Neural cell (in vitro differentiated cells): Measurements from ENCODE around the gene MEF2A. TPM values are rescaled to one million over a fixed set of nuclear protein-coding genes. Genes with fewer than 3 reads are reported as not detected.

Source experiments
- H2AFZ ChIP-seq: fragments of 200-600, 300-800 bp; sonication (generic), shearing (Covaris generic); 2 replicates; pipeline ENCODE4 v1.6.0; 2014; ENCODE audit warnings: low read depth, mild to moderate bottlenecking, antibody characterized with exemption, low read length, moderate library complexity
- H3F3A ChIP-seq: fragments of 200-600 bp; shearing (Covaris generic); 2 replicates; pipeline ENCODE4 v1.6.1; 2016; ENCODE audit warnings: mild to moderate bottlenecking, moderate library complexity, mixed read lengths, antibody characterized with exemption, low read length; ENCODE audit not compliant: insufficient read depth, poor library complexity, severe bottlenecking
- H3K27ac ChIP-seq: fragments of 200-600, 300-800 bp; sonication (generic), shearing (Covaris generic); 2 replicates; pipeline ENCODE4 v1.5.1; 2014; ENCODE audit warnings: mild to moderate bottlenecking, low read length, moderate library complexity
- H3K27me3 ChIP-seq: fragments of 300-800, 200-600 bp; sonication (generic), shearing (Covaris generic); 2 replicates; pipeline ENCODE4 v1.6.0; 2014; ENCODE audit warnings: mild to moderate bottlenecking, low read depth, low read length, moderate library complexity; ENCODE audit not compliant: insufficient read depth
- H3K36me3 ChIP-seq: fragments of 300-800, 200-600 bp; sonication (generic), shearing (Covaris generic); 2 replicates; pipeline ENCODE4 v1.5.1; 2014; ENCODE audit warnings: mild to moderate bottlenecking, antibody characterized with exemption, low read length, moderate library complexity; ENCODE audit not compliant: insufficient read depth
- H3K4me2 ChIP-seq: fragments of 300-800, 200-600 bp; sonication (generic), shearing (Covaris generic); 2 replicates; pipeline ENCODE4 v1.6.0; 2014; ENCODE audit warnings: mild to moderate bottlenecking, low read length
- H3K4me3 ChIP-seq: fragments of 300-800, 200-600 bp; sonication (generic), shearing (Covaris generic); 2 replicates; pipeline ENCODE4 v1.5.1; 2014; ENCODE audit warnings: mild to moderate bottlenecking, low read length, moderate library complexity
- H3K79me2 ChIP-seq: fragments of 200-600 bp; shearing (Covaris generic); replicated peaks from 2 replicates; pipeline ENCODE4 v1.6.0; 2014; ENCODE audit warnings: mild to moderate bottlenecking, low read length, moderate library complexity; ENCODE audit not compliant: insufficient read depth
- H3K9ac ChIP-seq: fragments of 300-800, 200-600 bp; sonication (generic), shearing (Covaris generic); 2 replicates; pipeline ENCODE4 v1.6.1; 2016; ENCODE audit warnings: mild to moderate bottlenecking, low read length, mixed read lengths
- H3K9me2 ChIP-seq: fragments of 200-600 bp; shearing (Covaris generic); 2 replicates; pipeline ENCODE4 v1.6.1; 2016; ENCODE audit warnings: mild to moderate bottlenecking, low read length, mixed read lengths; ENCODE audit not compliant: insufficient read depth
- H3K9me3 ChIP-seq: fragments of 200-600, 300-800 bp; sonication (generic), shearing (Covaris generic); 2 replicates; pipeline ENCODE4 v1.6.1; 2016; ENCODE audit warnings: mild to moderate bottlenecking, mixed run types, low read length, moderate library complexity, mixed read lengths
- H4K20me1 ChIP-seq: fragments of 200-600 bp; shearing (Covaris generic); 2 replicates; pipeline ENCODE4 v1.6.1; 2016; ENCODE audit warnings: mild to moderate bottlenecking, mixed run types; ENCODE audit not compliant: insufficient read depth
- EP300 ChIP-seq: fragments of 450-650 bp; conservative IDR thresholded peaks from 2 replicates; pipeline ENCODE4 v1.6.1; 2014; ENCODE audit warnings: antibody characterized with exemption, mild to moderate bottlenecking, moderate library complexity; ENCODE audit not compliant: poor library complexity, severe bottlenecking
- EZH2 ChIP-seq: fragments of 200-600, 300-800 bp; shearing (Covaris generic), sonication (generic); IDR thresholded peaks from 2 replicates; pipeline ENCODE4 v1.6.1; 2014; ENCODE audit warnings: antibody characterized with exemption, low read length, borderline replicate concordance, mild to moderate bottlenecking; ENCODE audit not compliant: insufficient read depth, poor library complexity, severe bottlenecking
- MXI1 ChIP-seq: fragments of 450-650 bp; conservative IDR thresholded peaks from 2 replicates; pipeline ENCODE4 v1.6.1; 2014; ENCODE audit warnings: antibody characterized with exemption, mild to moderate bottlenecking; ENCODE audit not compliant: poor library complexity, severe bottlenecking
- POLR2AphosphoS5 ChIP-seq: IDR thresholded peaks from 2 replicates; pipeline ENCODE4 v1.6.1; 2012
- RAD21 ChIP-seq: fragments of 450-650 bp; conservative IDR thresholded peaks from 2 replicates; pipeline ENCODE4 v1.6.1; 2014; ENCODE audit warnings: antibody characterized with exemption, mild to moderate bottlenecking, moderate library complexity
- SMC3 ChIP-seq: fragments of 450-650 bp; conservative IDR thresholded peaks from 2 replicates; pipeline ENCODE4 v1.6.1; 2014; ENCODE audit warnings: antibody characterized with exemption, mild to moderate bottlenecking, moderate library complexity; ENCODE audit not compliant: poor library complexity
- TAF1 ChIP-seq: IDR thresholded peaks from 2 replicates; pipeline ENCODE4 v1.6.1; 2012; ENCODE audit warnings: low read depth
- polyA plus RNA-seq: library from polyadenylated mRNA; depleted of rRNA; stranded (reverse); fragments of >200 nt; gene quantifications from 2 replicates; pipeline ENCODE4 v1.2.3, GENCODE V29; 2014
- TF ChIP-seq, protein P1 (sequence below): fragments of 450-650 bp; IDR thresholded peaks from 2 replicates; pipeline ENCODE4 v1.5.1; 2014; ENCODE audit warnings: antibody characterized with exemption, mild to moderate bottlenecking, moderate library complexity; ENCODE audit not compliant: poor library complexity, severe bottlenecking
- TF ChIP-seq, protein P2 (sequence below): IDR thresholded peaks from 2 replicates; pipeline ENCODE4 v1.6.1; 2012; ENCODE audit warnings: borderline replicate concordance

Gene MEF2A
- polyA plus RNA-seq, 1 donor from 2014 or later: 32.2 TPM

DNA sequence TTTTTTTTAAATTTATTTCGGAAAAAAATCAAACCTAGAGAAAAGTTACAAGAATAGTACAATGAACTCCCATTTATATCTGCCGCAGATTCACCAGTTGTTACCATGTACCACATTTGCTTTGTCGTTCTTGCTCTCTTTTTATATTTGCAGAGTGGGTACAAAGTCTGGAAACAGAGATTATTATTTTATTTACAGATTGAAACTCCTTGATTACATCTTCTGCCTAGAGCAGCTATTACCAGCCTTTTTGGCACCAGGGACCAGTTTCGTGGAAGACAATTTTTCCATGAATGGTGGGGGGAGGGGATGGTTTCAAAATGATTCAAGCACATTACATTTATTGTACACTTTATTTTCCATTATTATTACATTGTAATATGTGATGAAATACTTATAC is 8.3 kb downstream of the MEF2A start:
- no peak overlapping the region for H3K9ac ChIP-seq
- no peaks in the 10 kb centered on the region for H3K27me3 ChIP-seq
- TF ChIP-seq, protein P1, sequence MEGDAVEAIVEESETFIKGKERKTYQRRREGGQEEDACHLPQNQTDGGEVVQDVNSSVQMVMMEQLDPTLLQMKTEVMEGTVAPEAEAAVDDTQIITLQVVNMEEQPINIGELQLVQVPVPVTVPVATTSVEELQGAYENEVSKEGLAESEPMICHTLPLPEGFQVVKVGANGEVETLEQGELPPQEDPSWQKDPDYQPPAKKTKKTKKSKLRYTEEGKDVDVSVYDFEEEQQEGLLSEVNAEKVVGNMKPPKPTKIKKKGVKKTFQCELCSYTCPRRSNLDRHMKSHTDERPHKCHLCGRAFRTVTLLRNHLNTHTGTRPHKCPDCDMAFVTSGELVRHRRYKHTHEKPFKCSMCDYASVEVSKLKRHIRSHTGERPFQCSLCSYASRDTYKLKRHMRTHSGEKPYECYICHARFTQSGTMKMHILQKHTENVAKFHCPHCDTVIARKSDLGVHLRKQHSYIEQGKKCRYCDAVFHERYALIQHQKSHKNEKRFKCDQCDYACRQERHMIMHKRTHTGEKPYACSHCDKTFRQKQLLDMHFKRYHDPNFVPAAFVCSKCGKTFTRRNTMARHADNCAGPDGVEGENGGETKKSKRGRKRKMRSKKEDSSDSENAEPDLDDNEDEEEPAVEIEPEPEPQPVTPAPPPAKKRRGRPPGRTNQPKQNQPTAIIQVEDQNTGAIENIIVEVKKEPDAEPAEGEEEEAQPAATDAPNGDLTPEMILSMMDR: no peak
- TF ChIP-seq EZH2 (no peak), TAF1 (no peak), SMC3 (no peak), EP300 (no peak), MXI1 (no peak), POLR2AphosphoS5 (no peak)
- TF ChIP-seq, protein P2, sequence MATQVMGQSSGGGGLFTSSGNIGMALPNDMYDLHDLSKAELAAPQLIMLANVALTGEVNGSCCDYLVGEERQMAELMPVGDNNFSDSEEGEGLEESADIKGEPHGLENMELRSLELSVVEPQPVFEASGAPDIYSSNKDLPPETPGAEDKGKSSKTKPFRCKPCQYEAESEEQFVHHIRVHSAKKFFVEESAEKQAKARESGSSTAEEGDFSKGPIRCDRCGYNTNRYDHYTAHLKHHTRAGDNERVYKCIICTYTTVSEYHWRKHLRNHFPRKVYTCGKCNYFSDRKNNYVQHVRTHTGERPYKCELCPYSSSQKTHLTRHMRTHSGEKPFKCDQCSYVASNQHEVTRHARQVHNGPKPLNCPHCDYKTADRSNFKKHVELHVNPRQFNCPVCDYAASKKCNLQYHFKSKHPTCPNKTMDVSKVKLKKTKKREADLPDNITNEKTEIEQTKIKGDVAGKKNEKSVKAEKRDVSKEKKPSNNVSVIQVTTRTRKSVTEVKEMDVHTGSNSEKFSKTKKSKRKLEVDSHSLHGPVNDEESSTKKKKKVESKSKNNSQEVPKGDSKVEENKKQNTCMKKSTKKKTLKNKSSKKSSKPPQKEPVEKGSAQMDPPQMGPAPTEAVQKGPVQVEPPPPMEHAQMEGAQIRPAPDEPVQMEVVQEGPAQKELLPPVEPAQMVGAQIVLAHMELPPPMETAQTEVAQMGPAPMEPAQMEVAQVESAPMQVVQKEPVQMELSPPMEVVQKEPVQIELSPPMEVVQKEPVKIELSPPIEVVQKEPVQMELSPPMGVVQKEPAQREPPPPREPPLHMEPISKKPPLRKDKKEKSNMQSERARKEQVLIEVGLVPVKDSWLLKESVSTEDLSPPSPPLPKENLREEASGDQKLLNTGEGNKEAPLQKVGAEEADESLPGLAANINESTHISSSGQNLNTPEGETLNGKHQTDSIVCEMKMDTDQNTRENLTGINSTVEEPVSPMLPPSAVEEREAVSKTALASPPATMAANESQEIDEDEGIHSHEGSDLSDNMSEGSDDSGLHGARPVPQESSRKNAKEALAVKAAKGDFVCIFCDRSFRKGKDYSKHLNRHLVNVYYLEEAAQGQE: no peak
- H3K27ac ChIP-seq: no peak overlapping the region
- H3K9me2 ChIP-seq: no peaks in the 10 kb centered on the region
- H3K36me3 ChIP-seq: no peaks in the 10 kb centered on the region
- H3K79me2 ChIP-seq: peaks cover 64% of the 10 kb centered on the region
- H4K20me1 ChIP-seq: no peaks in the 10 kb centered on the region
- no peak overlapping the region for H3K4me3 ChIP-seq
- H3K4me2 ChIP-seq: no peak overlapping the region
- H2AFZ ChIP-seq: no peak overlapping the region
- no peaks in the 10 kb centered on the region for H3F3A ChIP-seq
- no peaks in the 10 kb centered on the region for H3K9me3 ChIP-seq

DNA sequence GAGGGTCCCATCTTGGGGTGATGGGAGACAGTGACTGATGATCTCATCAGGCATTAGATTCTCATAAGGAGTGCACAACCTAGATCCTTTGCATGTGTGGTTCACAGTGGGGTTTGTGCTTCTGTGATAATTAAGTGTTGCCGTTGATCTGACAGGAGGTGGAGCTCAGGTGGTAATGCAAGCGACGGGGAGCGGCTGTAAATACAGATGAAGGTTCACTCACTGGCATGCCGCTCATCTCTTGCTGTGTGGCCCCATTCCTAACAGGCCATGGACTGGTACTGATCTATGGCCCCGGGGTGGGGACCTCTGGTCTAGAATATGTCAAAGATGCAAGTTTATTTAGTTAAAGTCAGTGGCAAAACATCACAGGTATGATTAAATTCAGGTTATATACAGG is 8.7 kb downstream of the MEF2A start:
- Histone ChIP-seq H3K4me3 (no peak overlapping the region), H3K9me3 (no peaks in the 10 kb centered on the region), H2AFZ (no peak overlapping the region), H3K36me3 (no peaks in the 10 kb centered on the region), H3K9me2 (no peaks in the 10 kb centered on the region), H4K20me1 (no peaks in the 10 kb centered on the region), H3K4me2 (no peak overlapping the region), H3K79me2 (peaks cover 60% of the 10 kb centered on the region), H3K27ac (no peak overlapping the region), H3F3A (no peaks in the 10 kb centered on the region), H3K9ac (no peak overlapping the region), H3K27me3 (no peaks in the 10 kb centered on the region)
- TF ChIP-seq SMC3: no peak
- no peak for TF ChIP-seq RAD21
- no peak for TF ChIP-seq TAF1
- no peak for TF ChIP-seq MXI1
- no peak for TF ChIP-seq EP300
- TF ChIP-seq, protein P2: no peak
- no peak for TF ChIP-seq POLR2AphosphoS5
- TF ChIP-seq EZH2: no peak
- TF ChIP-seq, protein P1: no peak
